Osteocyte (in vitro differentiated cells): ENCODE results near the gene SLF1. TPM values are rescaled to one million over a fixed set of nuclear protein-coding genes. Genes with fewer than 3 reads are reported as not detected.

Experiments
- DNase-seq: peaks from one replicate; pipeline ENCODE4 v3.0.0; 2021; ENCODE audit warnings: mixed read lengths; ENCODE audit not compliant: unreplicated experiment; ENCODE audit errors: extremely low spot score
- H3K27ac Mint-ChIP-seq: one replicate; pipeline ENCODE4 v1.8.0; 2021; ENCODE audit warnings: mild to moderate bottlenecking, mixed read lengths; ENCODE audit not compliant: unreplicated experiment
- H3K27me3 Mint-ChIP-seq: one replicate; pipeline ENCODE4 v1.8.0; 2021; ENCODE audit warnings: mixed read lengths; ENCODE audit not compliant: unreplicated experiment
- H3K36me3 Mint-ChIP-seq: one replicate; pipeline ENCODE4 v1.8.0; 2021; ENCODE audit warnings: mixed read lengths; ENCODE audit not compliant: unreplicated experiment
- H3K4me1 Mint-ChIP-seq: one replicate; pipeline ENCODE4 v1.8.0; 2021; ENCODE audit warnings: mixed read lengths; ENCODE audit not compliant: unreplicated experiment
- H3K4me3 Mint-ChIP-seq: one replicate; pipeline ENCODE4 v1.8.0; 2021; ENCODE audit warnings: mild to moderate bottlenecking, moderate library complexity, mixed read lengths; ENCODE audit not compliant: unreplicated experiment
- H3K9me3 Mint-ChIP-seq: one replicate; pipeline ENCODE4 v1.8.0; 2021; ENCODE audit warnings: mixed read lengths; ENCODE audit not compliant: unreplicated experiment
- CTCF ChIP-seq: fragments of 200-600 bp; sonication (generic); IDR thresholded peaks from 2 replicates; pipeline ENCODE4 v1.5.0; 2021; ENCODE audit warnings: antibody characterized with exemption, mild to moderate bottlenecking, moderate library complexity
- total RNA-seq: library from RNA; stranded (reverse); gene quantifications from 2 replicates; pipeline ENCODE4 v1.2.1, GENCODE V29; 2021

SLF1 gene
- total RNA-seq, 1 donor from 2014 or later: 4.6 TPM

- DNase-seq: no peak
- no peak for TF ChIP-seq CTCF
- Mint-ChIP-seq H3K27me3 (no peaks in the 10 kb centered on the region), H3K36me3 (peaks cover 5% of the 10 kb centered on the region), H3K27ac (no peak overlapping the region), H3K4me3 (no peak overlapping the region), H3K4me1 (peaks cover 5% of the 10 kb centered on the region), H3K9me3 (no peaks in the 10 kb centered on the region)
Measured at GRCh38 chr5:94672746-94673145, 54.3 kb downstream of the SLF1 start.

GRCh38 chr5:94674490-94675382 lies 56.3 kb downstream of the SLF1 start:
- no peak overlapping the region for H3K4me3 Mint-ChIP-seq
- H3K27ac Mint-ChIP-seq: no peak overlapping the region
- no peak for DNase-seq
- H3K4me1 Mint-ChIP-seq: peaks cover 5% of the 10 kb centered on the region
- no peaks in the 10 kb centered on the region for H3K9me3 Mint-ChIP-seq
- no peaks in the 10 kb centered on the region for H3K27me3 Mint-ChIP-seq
- no peak for TF ChIP-seq CTCF
- H3K36me3 Mint-ChIP-seq: peaks cover 5% of the 10 kb centered on the region

GRCh38 chr5:94675965-94676618 lies 57.6 kb downstream of the SLF1 start:
- H3K27me3 Mint-ChIP-seq: no peaks in the 10 kb centered on the region
- TF ChIP-seq CTCF: no peak
- DNase-seq: no peak
- H3K27ac Mint-ChIP-seq: no peak overlapping the region
- no peaks in the 10 kb centered on the region for H3K9me3 Mint-ChIP-seq
- no peak overlapping the region for H3K4me3 Mint-ChIP-seq
- peaks cover 5% of the 10 kb centered on the region for H3K4me1 Mint-ChIP-seq
- H3K36me3 Mint-ChIP-seq: peaks cover 5% of the 10 kb centered on the region

- Mint-ChIP-seq H3K9me3 (no peaks in the 10 kb centered on the region), H3K27ac (no peak overlapping the region), H3K4me1 (no peaks in the 10 kb centered on the region), H3K36me3 (peaks cover 2% of the 10 kb centered on the region), H3K4me3 (no peak overlapping the region), H3K27me3 (no peaks in the 10 kb centered on the region)
- DNase-seq: no peak
- TF ChIP-seq CTCF: no peak
Measured at GRCh38 chr5:94682814-94683520, 64.5 kb downstream of the SLF1 start.

GRCh38 chr5:94689908-94690307 lies 71.4 kb downstream of the SLF1 start:
- Mint-ChIP-seq H3K27me3 (no peaks in the 10 kb centered on the region), H3K36me3 (no peaks in the 10 kb centered on the region), H3K4me3 (no peak overlapping the region), H3K27ac (no peak overlapping the region), H3K9me3 (no peaks in the 10 kb centered on the region), H3K4me1 (peaks cover 16% of the 10 kb centered on the region)
- TF ChIP-seq CTCF: no peak
- no peak for DNase-seq
